GM18870 (cell line): Measurements from ENCODE around the gene ZCCHC3.
"Not testable (repeated sequence)": the region's sequence is repeated elsewhere in the genome, so short reads cannot be mapped to it uniquely, and the experiment has no call there.

Experiments used
- ATAC-seq: cut with Tn5 transposase; IDR thresholded peaks from one replicate; pipeline ENCODE4 v1.9.1; 2021; ENCODE audit warnings: moderate library complexity; ENCODE audit not compliant: unreplicated experiment

The ZCCHC3 gene

DNA sequence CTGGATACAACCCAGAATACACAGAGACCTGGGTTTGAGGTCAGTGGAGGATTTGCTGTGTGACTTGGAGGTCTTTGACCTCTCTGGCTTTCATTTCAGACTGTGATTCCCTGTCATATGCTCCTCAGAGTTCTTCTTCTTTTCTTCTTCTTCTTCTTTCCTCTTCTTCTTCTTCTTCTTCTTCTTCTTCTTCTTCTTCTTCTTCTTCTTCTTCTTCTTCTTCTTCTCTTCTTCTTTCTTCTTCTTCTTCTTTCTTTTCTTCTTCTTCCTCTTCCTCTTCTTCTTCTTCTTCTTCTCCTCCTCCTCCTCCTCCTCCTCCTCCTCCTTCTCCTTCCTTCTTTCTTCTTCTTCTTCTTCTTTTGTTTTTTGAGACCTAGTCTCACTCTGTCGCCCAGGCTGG, 38.7 kb downstream of the ZCCHC3 start:
- ATAC-seq = not testable (repeated sequence)

DNA sequence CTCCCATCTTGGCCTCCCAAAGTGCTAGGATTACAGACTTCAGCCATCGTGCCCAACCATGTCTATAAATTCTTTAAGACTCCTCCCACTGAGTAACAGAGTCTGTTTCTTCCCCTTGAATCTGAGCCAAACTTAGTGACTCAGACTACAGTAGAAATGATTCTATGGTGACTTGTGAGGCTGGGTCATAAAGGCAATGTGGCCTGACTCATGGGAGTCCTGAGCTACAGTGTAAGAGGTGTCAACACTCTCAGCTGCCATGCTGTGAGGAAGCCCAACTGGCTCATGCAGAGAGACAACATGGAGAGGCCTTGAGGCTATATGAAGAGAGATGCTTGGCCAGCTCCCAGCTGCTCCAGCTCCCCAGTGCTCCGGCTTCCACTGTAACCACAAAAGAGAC, 44.3 kb downstream of the ZCCHC3 start:
- ATAC-seq = no peak

DNA sequence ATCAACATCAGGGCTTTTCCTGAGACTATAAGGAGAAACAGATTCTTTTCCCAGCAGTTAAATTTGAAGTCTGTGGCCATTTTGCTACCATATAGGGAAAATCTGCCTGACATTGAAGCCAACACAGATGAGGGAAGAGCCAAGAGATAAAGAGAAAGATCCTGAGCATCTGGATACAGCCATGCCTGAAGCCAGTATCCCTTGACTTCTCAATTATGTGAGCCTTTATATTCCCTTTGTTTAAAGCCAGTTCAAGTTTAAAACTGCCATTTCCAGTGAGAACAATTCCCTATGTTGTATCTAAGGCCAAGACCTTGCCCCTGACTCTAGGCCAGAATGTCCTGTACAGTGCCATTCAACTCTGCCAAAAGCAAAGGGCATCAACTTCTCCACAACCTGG, 45.7 kb downstream of the ZCCHC3 start:
- ATAC-seq = no peak

DNA sequence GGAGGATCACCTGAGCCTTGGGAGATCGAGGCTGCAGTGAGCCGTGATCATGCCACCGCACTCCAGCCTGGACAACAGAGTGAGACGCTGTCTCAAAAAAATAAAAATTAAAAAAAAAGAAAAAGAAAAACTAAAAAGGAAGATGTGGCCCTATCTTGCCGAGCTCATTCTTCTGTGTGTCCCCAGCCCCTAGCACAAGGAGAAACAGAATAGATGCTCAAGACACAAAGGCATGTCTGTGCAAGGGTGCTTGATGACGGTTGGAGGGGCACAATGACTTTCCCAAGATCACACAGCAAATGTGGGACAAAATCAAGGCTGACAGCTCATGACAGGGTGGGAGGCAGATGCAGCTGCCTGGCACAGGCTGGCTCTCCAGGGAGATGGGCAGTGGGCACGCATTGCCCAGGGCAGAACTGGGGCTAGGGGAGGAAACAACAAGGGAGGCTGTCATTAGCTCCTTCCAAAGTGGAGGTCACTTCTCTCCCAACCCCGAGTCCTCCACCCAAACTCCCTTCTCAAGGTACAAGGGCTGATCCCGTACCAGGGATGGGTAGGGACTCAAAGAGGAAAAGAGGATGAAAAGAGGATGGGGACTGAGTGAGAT, 48.8 kb downstream of the ZCCHC3 start:
- ATAC-seq = no peak

DNA sequence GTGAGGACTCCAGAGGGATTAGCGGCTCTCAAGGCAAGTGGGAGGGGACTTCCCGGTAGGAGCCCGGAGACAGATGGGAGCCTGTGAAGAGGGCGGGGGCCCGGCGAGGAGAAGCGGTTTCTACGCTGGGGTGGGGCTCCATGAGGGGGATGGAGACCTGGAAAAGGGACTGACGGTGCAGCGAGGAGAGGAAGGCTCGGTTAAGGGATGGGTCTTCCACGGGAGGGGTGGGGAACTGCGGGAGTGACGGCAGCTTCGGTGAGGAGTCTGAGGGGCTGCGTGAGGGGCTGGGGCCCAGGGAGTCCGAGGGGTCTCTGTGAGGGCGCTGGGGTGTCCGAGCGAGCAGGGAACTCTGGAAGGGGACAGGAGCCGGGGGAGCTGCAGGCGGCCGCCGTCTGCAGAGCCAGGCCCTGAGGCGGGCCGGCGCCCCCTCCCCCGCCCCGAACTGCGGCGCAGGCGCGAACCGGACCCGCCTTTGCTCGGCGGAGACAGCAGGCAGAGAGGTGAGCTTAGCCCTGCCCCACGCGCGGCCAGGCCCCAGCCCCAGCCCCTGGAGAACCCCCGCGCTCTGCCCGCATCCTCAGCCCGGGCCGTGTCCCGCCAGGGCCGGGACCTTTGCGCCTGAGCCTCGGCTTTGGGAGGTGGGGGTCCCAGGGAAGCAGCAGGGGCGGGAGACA, 49.4 kb downstream of the ZCCHC3 start, which contains the start of gene NRSN2:
Gene NRSN2 (plus strand): TSS at position 472 of the 677 bp plus-strand sequence. CDS start 2,533 bp downstream, outside the sequence.
- ATAC-seq = no peak

DNA sequence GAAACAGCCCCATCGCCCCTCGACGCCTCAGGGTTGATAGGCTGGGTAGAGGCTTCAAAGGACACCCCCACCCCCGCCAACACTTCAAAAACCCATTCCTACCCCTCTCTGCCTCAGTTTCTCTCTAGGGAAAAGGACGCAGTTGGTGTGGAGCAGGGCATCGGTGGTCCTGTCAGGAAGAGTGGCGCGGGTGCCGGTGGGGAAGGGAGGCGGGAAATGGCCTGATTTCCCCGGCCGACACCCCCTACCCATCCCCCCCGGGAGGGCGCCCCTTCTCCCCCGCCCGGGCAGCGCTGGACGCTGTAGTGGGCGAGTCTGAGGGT, 49.9 kb downstream of the ZCCHC3 start:
- ATAC-seq = no peak

DNA sequence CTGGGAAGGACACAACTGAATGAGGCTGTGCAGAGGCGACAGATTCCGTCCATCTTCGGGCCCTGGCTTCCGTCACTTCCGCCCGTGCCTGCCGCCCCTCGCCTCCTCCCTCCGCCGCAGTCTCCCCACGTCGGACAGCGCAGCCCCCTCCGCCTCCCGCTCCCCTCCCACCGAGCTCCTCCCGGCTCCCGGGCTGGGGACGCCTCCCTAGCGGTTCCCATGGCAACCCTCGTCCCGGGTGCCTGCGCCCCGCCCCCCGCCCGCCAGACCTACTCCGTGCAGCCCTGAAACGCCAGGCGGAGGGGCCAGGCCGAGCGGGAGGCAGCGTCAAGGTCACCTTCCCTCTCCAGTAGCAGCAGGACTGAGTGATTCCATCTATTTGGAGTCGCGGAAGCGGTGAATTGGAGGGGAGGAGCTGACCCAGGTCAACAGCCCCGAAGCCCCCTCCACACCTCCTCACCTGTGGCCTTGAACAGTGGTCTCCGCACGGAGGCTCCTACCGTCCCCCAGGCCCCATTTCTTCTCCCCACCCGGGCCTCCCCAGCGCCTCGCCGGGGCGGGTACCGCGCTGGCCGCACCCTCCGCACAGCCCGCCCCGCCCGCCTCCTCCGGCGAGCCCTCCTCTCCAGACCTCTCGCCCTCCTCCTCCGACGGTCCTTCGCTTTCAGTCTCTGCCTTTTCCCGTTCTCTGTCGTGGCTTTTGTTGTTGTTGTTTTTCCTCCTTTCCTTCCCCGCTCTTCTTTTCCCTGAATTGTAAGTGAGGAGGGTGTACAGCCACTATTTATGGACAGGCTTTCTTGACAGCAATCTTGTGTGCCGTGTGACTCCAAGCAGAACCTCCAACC, 50.5 kb downstream of the ZCCHC3 start:
- ATAC-seq = peak; percentile 41

DNA sequence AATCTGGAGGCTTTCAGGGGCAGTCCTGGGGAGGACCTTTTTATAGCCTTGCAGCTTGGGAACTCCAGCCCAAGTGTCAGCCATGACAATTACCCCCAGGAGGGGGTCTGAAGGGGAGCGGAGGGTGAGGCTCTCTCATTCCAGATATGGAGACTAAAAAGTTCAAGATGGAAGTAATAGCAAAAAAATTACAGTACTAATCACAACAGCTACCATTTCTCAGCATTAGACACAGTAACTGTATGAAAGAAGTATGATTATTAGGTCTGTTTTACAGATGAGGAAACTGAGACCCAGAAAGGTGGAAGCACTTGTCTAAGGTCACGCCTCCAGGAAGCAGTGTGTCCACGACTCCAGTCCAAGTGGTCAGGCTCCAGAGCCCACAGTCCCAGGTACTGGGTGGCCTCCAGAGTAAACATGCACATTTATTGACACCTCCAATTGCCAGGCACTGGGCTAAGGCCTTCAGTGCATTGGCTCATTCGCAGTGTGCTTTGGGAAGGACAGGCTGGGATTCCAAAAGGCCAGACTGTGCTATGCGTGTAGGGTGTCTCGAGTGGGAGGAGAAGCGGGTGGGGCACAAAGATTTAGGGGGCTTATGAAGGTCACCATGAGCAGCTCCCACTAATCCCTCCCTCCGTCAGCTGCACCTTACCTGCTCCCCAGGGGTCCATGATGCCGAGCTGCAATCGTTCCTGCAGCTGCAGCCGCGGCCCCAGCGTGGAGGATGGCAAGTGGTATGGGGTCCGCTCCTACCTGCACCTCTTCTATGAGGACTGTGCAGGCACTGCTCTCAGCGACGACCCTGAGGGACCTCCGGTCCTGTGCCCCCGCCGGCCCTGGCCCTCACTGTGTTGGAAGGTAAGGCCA, 51.8 kb downstream of the ZCCHC3 start:
- no peak for ATAC-seq
